B cell (primary cell): ENCODE data around the gene TFAP2E. TPM values are rescaled to one million over a fixed set of nuclear protein-coding genes. Genes with fewer than 3 reads are reported as not detected.

Source experiments
- ATAC-seq: fragments of 200-7000 bp; cut with Tn5 transposase; one replicate; pipeline ENCODE4 v1.10.0; 2021; ENCODE audit warnings: low read depth, mild to moderate bottlenecking, moderate number of reproducible peaks, moderate library complexity
- CTCF ChIA-PET: fragments of 350-600 bp; sonication (Branson Sonifier 250); formaldehyde crosslinking; loops from one replicate; lab custom pipeline; 2021; ENCODE audit warnings: antibody characterized with exemption, inconsistent platforms; lab: Charles Lee
- POLR2A ChIA-PET: fragments of 350-600 bp; sonication (Branson Sonifier 250); formaldehyde crosslinking; loops from one replicate; lab custom pipeline; 2021; ENCODE audit warnings: antibody characterized with exemption; lab: Charles Lee
- DNase-seq: peaks from one replicate; pipeline ENCODE4 v3.0.0; 2013
- H2AFZ ChIP-seq: 2 replicates; pipeline ENCODE4 v1.6.1; 2012; ENCODE audit warnings: mild to moderate bottlenecking, low read depth, low read length; ENCODE audit not compliant: insufficient read depth, poor library complexity, severe bottlenecking
- H3K27ac ChIP-seq, 2 donors: 1 replicate in 1 of 2; 2 replicates in 1 of 2; pipeline ENCODE4 v1.5.1; 2012 to 2013; ENCODE audit warnings: low read length in 2 of 2, mild to moderate bottlenecking in 2 of 2, moderate library complexity in 1 of 2
- H3K27me3 ChIP-seq, 4 experiments: fragments of 200-600 bp in 1 of 4; sonication (generic) in 1 of 4; replicated peaks in 1 of 4; 1 replicate in 2 of 4; 2 replicates in 2 of 4; pipeline versions ENCODE4 v1.6.1 to v1.7.0; 2013 to 2016; ENCODE audit warnings: low read length in 3 of 4, mild to moderate bottlenecking in 2 of 4, mixed read lengths in 1 of 4, moderate library complexity in 1 of 4; ENCODE audit not compliant: insufficient read depth in 4 of 4, control insufficient read depth in 3 of 4; ENCODE audit errors: control extremely low read depth in 1 of 4
- H3K36me3 ChIP-seq, 2 experiments: replicated peaks in 1 of 2; 1 replicate in 1 of 2; 2 replicates in 1 of 2; pipeline versions ENCODE4 v1.6.1 to v1.7.1; 2013; ENCODE audit warnings: low read length in 1 of 2; ENCODE audit not compliant: insufficient read depth in 2 of 2, control insufficient read depth in 1 of 2; ENCODE audit errors: control extremely low read depth in 1 of 2, extremely low read depth in 1 of 2
- H3K4me1 ChIP-seq, 2 donors: fragments of 200-600 bp in 1 of 2; sonication (generic) in 1 of 2; 1 replicate in 1 of 2; 2 replicates in 1 of 2; pipeline versions ENCODE4 v1.5.1 to v1.6.1; 2013 to 2017; ENCODE audit warnings: low read length in 2 of 2; ENCODE audit not compliant: control insufficient read depth in 2 of 2, insufficient read depth in 2 of 2
- H3K4me2 ChIP-seq: replicated peaks from 2 replicates; pipeline ENCODE3; 2012; ENCODE audit warnings: mild to moderate bottlenecking, low read depth, low read length; ENCODE audit not compliant: poor library complexity, severe bottlenecking
- H3K4me3 ChIP-seq, 5 experiments: fragments of 200-600 bp in 1 of 5; sonication (generic) in 1 of 5; 1 replicate in 3 of 5; 2 replicates in 2 of 5; pipeline versions ENCODE4 v1.5.1 to v1.7.0; 2011 to 2016; ENCODE audit warnings: low read length in 4 of 5, mild to moderate bottlenecking in 4 of 5, low read depth in 2 of 5, control low read depth in 1 of 5, moderate library complexity in 1 of 5; ENCODE audit not compliant: insufficient read depth in 1 of 5; ENCODE audit errors: control extremely low read depth in 1 of 5, extremely low read depth in 1 of 5
- H3K79me2 ChIP-seq: fragments of 200-600 bp; sonication (generic); one replicate; pipeline ENCODE4 v1.6.0; 2016; ENCODE audit warnings: low read length; ENCODE audit not compliant: control insufficient read depth, insufficient read depth
- H3K9ac ChIP-seq: fragments of 200-600 bp; sonication (generic); 2 replicates; pipeline ENCODE4 v1.6.1; 2017; ENCODE audit warnings: mild to moderate bottlenecking, low read length, moderate library complexity
- H3K9me3 ChIP-seq, 3 donors: one replicate each; pipeline versions ENCODE4 v1.6.1 to v1.7.1; 2013; ENCODE audit warnings: low read length in 2 of 3; ENCODE audit not compliant: control insufficient read depth in 2 of 3, insufficient read depth in 1 of 3; ENCODE audit errors: control extremely low read depth in 1 of 3
- H4K20me1 ChIP-seq: 2 replicates; pipeline ENCODE4 v1.6.0; 2012; ENCODE audit warnings: mild to moderate bottlenecking, low read length; ENCODE audit not compliant: insufficient read depth, control insufficient read depth, poor library complexity, severe bottlenecking
- H3K27ac Mint-ChIP-seq: one replicate; pipeline ENCODE4 v1.8.0; 2021; ENCODE audit warnings: mixed read lengths
- H3K27me3 Mint-ChIP-seq: one replicate; pipeline ENCODE4 v1.8.0; 2021; ENCODE audit warnings: mixed read lengths
- H3K4me1 Mint-ChIP-seq: one replicate; pipeline ENCODE4 v1.8.0; 2021; ENCODE audit warnings: mixed read lengths
- H3K4me3 Mint-ChIP-seq: one replicate; pipeline ENCODE4 v1.8.0; 2021; ENCODE audit warnings: mixed read lengths
- H3K9me3 Mint-ChIP-seq: one replicate; pipeline ENCODE4 v1.8.0; 2022; ENCODE audit warnings: mixed read lengths; ENCODE audit not compliant: insufficient read depth
- EZH2 ChIP-seq: IDR thresholded peaks from 2 replicates; pipeline ENCODE4 v1.6.1; 2012; ENCODE audit warnings: borderline replicate concordance, low read depth, mild to moderate bottlenecking, moderate library complexity, low read length; ENCODE audit not compliant: insufficient read depth, poor library complexity, severe bottlenecking
- WGBS: methylation state at CpG from one replicate; pipeline ENCODE4 v1.1.5; 2013; ENCODE audit warnings: missing lambda C conversion rate; ENCODE audit not compliant: insufficient coverage; 5-methylcytosine and 5-hydroxymethylcytosine counted together
- intact Hi-C: fragments of 100-400 bp; cut with micrococcal nuclease; formaldehyde crosslinking; loops from one replicate; pipeline ENCODE4 v1.10.0; 2022
- polyA plus RNA-seq: library from polyadenylated mRNA; depleted of rRNA; stranded (reverse); fragments of >200 nt; gene quantifications from 2 replicates; pipeline ENCODE4 v1.2.3, GENCODE V29; 2012
- total RNA-seq, 2 donors: library from RNA; stranded (reverse); fragments of 120-200 nt in 1 of 2; gene quantifications; 1 replicate in 1 of 2; 2 replicates in 1 of 2; pipeline versions ENCODE4 v1.2.3 to v1.2.4, GENCODE V29; 2013 to 2022
- TF ChIP-seq, protein P1 (sequence below): fragments of 200-600 bp; IDR thresholded peaks from one replicate; pipeline ENCODE4 v1.8.0; 2022; ENCODE audit warnings: antibody characterized with exemption, mild to moderate bottlenecking

Gene TFAP2E
- total and polyA plus RNA-seq, 2 donors (not counting 1 experiment from before 2014, with no cell fraction given), result 2.3 to 4.5 TPM

DNA sequence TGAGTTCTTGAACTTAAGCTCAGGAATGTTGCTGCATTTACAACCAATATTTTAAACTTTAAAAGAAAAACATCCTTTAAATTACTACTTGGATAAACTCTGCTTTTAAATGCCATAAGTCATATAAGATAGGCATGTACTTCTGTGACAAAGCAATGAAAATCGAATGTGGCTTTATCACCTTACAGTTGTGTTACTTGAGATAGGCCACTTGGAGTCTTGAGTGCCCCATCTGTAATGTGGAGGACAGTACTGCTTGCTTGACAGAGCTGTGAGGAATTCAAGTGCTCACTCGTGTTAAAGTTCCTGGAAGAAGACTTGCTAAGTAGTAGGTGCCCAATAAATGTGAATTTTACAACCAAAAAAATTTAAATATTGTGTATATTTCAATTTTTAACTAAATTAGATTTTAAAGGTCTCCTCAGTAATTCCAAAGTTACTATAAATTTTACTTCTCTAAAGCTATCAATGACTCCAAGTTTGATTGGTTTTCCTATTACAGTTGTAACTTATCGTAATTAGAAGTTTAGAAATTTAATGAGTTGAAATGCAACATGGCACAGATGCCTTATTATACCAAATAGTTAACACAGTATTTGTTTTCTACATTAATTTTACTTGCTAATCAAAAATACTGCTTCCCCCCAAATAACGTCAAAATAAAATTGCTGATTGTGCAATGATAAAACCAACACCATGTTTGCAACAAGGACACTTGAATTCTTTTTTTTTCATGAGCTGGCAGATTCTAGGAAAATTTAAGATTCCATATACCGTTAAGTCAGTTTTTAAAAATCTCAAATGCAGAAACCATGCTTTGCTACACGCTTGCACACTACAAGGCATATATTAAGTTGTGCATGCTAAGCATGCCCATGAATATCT lies 46.4 kb downstream of the TFAP2E start:
- 100% methylated on average over 1 of the region's 6 CpGs for WGBS
- H3K36me3 ChIP-seq, result peaks cover 6 to 56% of the 10 kb centered on the region in 2 experiments
- H3K4me2 ChIP-seq, result no peak overlapping the region
- no peak for ATAC-seq
- H3K4me1 Mint-ChIP-seq, result peaks cover 3% of the 10 kb centered on the region
- peaks cover 59% of the 10 kb centered on the region for H3K79me2 ChIP-seq
- POLR2A ChIA-PET, result interaction anchor here (1.0 kb wide), 1 partner anchor 39 kb away, joined by 3 read pairs; no protein-coding TSS in a partner anchor
- no peak for TF ChIP-seq EZH2
- TF ChIP-seq, protein P1, sequence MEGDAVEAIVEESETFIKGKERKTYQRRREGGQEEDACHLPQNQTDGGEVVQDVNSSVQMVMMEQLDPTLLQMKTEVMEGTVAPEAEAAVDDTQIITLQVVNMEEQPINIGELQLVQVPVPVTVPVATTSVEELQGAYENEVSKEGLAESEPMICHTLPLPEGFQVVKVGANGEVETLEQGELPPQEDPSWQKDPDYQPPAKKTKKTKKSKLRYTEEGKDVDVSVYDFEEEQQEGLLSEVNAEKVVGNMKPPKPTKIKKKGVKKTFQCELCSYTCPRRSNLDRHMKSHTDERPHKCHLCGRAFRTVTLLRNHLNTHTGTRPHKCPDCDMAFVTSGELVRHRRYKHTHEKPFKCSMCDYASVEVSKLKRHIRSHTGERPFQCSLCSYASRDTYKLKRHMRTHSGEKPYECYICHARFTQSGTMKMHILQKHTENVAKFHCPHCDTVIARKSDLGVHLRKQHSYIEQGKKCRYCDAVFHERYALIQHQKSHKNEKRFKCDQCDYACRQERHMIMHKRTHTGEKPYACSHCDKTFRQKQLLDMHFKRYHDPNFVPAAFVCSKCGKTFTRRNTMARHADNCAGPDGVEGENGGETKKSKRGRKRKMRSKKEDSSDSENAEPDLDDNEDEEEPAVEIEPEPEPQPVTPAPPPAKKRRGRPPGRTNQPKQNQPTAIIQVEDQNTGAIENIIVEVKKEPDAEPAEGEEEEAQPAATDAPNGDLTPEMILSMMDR, result no peak
- H3K4me3 ChIP-seq, result no peak overlapping the region
- no peak for DNase-seq
- peaks cover 23% of the 10 kb centered on the region for H4K20me1 ChIP-seq
- H3K9me3 ChIP-seq, result no peaks in the 10 kb centered on the region
- H3K4me1 ChIP-seq, result peaks cover 0 to 2% of the 10 kb centered on the region in 2 donors
- CTCF ChIA-PET, result interaction anchor here (1.5 kb wide), 1 partner anchor 108 kb away, joined by 6 read pairs; no protein-coding TSS in a partner anchor
- no peak overlapping the region for H3K9ac ChIP-seq
- no peak overlapping the region for H2AFZ ChIP-seq
- intact Hi-C loops, result no loop called here
- no peak overlapping the region for H3K4me3 Mint-ChIP-seq
- H3K9me3 Mint-ChIP-seq, result no peaks in the 10 kb centered on the region
- no peaks in the 10 kb centered on the region for H3K27me3 Mint-ChIP-seq
- H3K27ac ChIP-seq, result no peak overlapping the region
- H3K27me3 ChIP-seq, result no peaks in the 10 kb centered on the region
- no peak overlapping the region for H3K27ac Mint-ChIP-seq

DNA sequence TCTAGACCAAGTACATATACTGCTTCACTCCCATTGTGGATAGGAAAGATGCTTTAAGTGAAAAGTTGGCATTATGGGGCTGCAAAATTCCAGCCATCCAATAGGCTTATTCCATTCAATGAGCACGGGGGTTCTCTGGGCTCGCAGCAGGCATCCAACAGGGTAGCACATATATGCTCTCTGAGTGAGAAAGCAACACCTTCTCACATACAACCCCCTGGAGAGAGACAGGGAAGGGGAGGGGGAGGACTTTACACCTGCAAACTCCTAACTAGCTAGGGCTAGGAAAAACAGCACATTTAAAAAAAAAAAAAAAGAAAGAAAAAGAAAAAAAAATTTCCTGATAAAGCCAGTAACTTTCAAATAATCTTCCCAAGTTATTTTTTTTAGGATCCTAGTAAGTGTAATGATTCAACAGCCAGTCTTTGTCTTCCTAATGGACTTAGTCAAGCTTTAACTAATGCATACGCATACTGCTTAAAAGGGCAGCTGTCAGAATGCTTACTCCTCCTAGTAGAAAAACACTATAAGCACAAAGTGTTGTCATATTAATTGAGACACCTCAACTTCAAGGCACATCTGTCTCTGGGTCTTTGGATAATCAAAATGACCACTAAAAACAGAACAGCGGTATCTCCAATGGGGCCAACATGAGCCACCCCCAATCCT lies 49.5 kb downstream of the TFAP2E start:
- no peak for DNase-seq
- Histone ChIP-seq H3K27ac (no peak overlapping the region), H3K36me3 (peaks cover 9 to 36% of the 10 kb centered on the region in 2 experiments), H3K9me3 (no peaks in the 10 kb centered on the region), H3K4me1 (no peaks in the 10 kb centered on the region), H3K4me3 (no peak overlapping the region), H3K9ac (no peak overlapping the region), H3K79me2 (peaks cover 57% of the 10 kb centered on the region), H3K27me3 (no peaks in the 10 kb centered on the region), H4K20me1 (peaks cover 23% of the 10 kb centered on the region), H2AFZ (no peak overlapping the region), H3K4me2 (no peak overlapping the region)
- H3K4me3 Mint-ChIP-seq, result no peak overlapping the region
- no peak for ATAC-seq
- ChIA-PET CTCF (no interaction called here), POLR2A (no interaction called here)
- WGBS, result no CpG with 5 or more reads among the region's 4 CpGs
- no peaks in the 10 kb centered on the region for H3K9me3 Mint-ChIP-seq
- intact Hi-C loops, result no loop called here
- no peaks in the 10 kb centered on the region for H3K27me3 Mint-ChIP-seq
- no peak for TF ChIP-seq EZH2
- TF ChIP-seq, protein P1, result no peak
- no peak overlapping the region for H3K27ac Mint-ChIP-seq
- peaks cover 3% of the 10 kb centered on the region for H3K4me1 Mint-ChIP-seq
